Astrocyte (in vitro differentiated cells and primary cell): Measurements from ENCODE around the gene LMO7.
"Not testable (repeated sequence)": the region's sequence is repeated elsewhere in the genome, so short reads cannot be mapped to it uniquely, and the experiment has no call there.

Experiments
- EZH2 ChIP-seq: IDR thresholded peaks from 2 replicates; pipeline ENCODE4 v1.6.1; 2012; ENCODE audit warnings: mild to moderate bottlenecking, low read length, inconsistent platforms; ENCODE audit not compliant: insufficient read depth
- TF ChIP-seq, protein P1 (sequence below): IDR thresholded peaks from 2 replicates; pipeline ENCODE4 v1.5.1; 2011; ENCODE audit warnings: low read depth, mild to moderate bottlenecking, inconsistent platforms, low read length, moderate library complexity; ENCODE audit not compliant: insufficient read depth

GRCh38 chr13:75680251-75680650 is 44.1 kb downstream of the LMO7 start:
- TF ChIP-seq, protein P1, sequence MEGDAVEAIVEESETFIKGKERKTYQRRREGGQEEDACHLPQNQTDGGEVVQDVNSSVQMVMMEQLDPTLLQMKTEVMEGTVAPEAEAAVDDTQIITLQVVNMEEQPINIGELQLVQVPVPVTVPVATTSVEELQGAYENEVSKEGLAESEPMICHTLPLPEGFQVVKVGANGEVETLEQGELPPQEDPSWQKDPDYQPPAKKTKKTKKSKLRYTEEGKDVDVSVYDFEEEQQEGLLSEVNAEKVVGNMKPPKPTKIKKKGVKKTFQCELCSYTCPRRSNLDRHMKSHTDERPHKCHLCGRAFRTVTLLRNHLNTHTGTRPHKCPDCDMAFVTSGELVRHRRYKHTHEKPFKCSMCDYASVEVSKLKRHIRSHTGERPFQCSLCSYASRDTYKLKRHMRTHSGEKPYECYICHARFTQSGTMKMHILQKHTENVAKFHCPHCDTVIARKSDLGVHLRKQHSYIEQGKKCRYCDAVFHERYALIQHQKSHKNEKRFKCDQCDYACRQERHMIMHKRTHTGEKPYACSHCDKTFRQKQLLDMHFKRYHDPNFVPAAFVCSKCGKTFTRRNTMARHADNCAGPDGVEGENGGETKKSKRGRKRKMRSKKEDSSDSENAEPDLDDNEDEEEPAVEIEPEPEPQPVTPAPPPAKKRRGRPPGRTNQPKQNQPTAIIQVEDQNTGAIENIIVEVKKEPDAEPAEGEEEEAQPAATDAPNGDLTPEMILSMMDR = not testable (repeated sequence)
- TF ChIP-seq EZH2 = not testable (repeated sequence)
